Activated CD4-positive, alpha-beta T cell treated with anti-CD3 and anti-CD28 coated beads for 1 hour (primary cell): ENCODE results near the gene NQO1.

Experiments used
- DNase-seq: peaks from one replicate; pipeline ENCODE4 v3.0.0-alpha.2; 2020

The NQO1 gene

GRCh38 chr16:69706256-69706974 lies 19.9 kb downstream of the NQO1 start:
- no peak for DNase-seq

- DNase-seq, result no peak
Observed at GRCh38 chr16:69703638-69704037, 22.7 kb downstream of the NQO1 start.

GRCh38 chr16:69701866-69702265 lies 24.5 kb downstream of the NQO1 start:
- DNase-seq, result no peak

- no peak for DNase-seq
Observed at GRCh38 chr16:69701452-69701851, 24.9 kb downstream of the NQO1 start.

- no peak for DNase-seq
Observed at GRCh38 chr16:69699915-69700314, 26.4 kb downstream of the NQO1 start.

GRCh38 chr16:69698404-69698803 lies 28.0 kb downstream of the NQO1 start:
- DNase-seq, result no peak

- DNase-seq, result no peak
Observed at GRCh38 chr16:69693916-69694315, 32.4 kb downstream of the NQO1 start.

- DNase-seq, result no peak
Observed at GRCh38 chr16:69691980-69692911, 34.1 kb downstream of the NQO1 start.

- DNase-seq, result no peak
Observed at GRCh38 chr16:69688589-69688988, 37.8 kb downstream of the NQO1 start.

- no peak for DNase-seq
Observed at GRCh38 chr16:69680358-69680757, 46.0 kb downstream of the NQO1 start.

GRCh38 chr16:69672998-69673713 lies 53.2 kb downstream of the NQO1 start:
- DNase-seq, result no peak

- no peak for DNase-seq
Observed at GRCh38 chr16:69672315-69672997, 53.9 kb downstream of the NQO1 start.

- DNase-seq, result no peak
Observed at GRCh38 chr16:69669577-69669976, 56.8 kb downstream of the NQO1 start.

GRCh38 chr16:69663846-69664245 lies 62.5 kb downstream of the NQO1 start:
- no peak for DNase-seq

- no peak for DNase-seq
Observed at GRCh38 chr16:69662901-69663300, 63.5 kb downstream of the NQO1 start.

GRCh38 chr16:69660166-69660565 lies 66.2 kb downstream of the NQO1 start:
- no peak for DNase-seq
